B cell (primary cell): ENCODE measurements around the gene PLCD3. TPM values are rescaled to one million over a fixed set of nuclear protein-coding genes. Genes with fewer than 3 reads are reported as not detected.

Source experiments
- ATAC-seq: fragments of 200-7000 bp; cut with Tn5 transposase; one replicate; pipeline ENCODE4 v1.10.0; 2021; ENCODE audit warnings: low read depth, mild to moderate bottlenecking, moderate number of reproducible peaks, moderate library complexity
- CTCF ChIA-PET: fragments of 350-600 bp; sonication (Branson Sonifier 250); formaldehyde crosslinking; loops from one replicate; lab custom pipeline; 2021; ENCODE audit warnings: antibody characterized with exemption, inconsistent platforms; lab: Charles Lee
- POLR2A ChIA-PET: fragments of 350-600 bp; sonication (Branson Sonifier 250); formaldehyde crosslinking; loops from one replicate; lab custom pipeline; 2021; ENCODE audit warnings: antibody characterized with exemption; lab: Charles Lee
- DNase-seq: peaks from one replicate; pipeline ENCODE4 v3.0.0; 2013
- H2AFZ ChIP-seq: 2 replicates; pipeline ENCODE4 v1.6.1; 2012; ENCODE audit warnings: mild to moderate bottlenecking, low read depth, low read length; ENCODE audit not compliant: insufficient read depth, poor library complexity, severe bottlenecking
- H3K27ac ChIP-seq, 2 donors: 1 replicate in 1 of 2; 2 replicates in 1 of 2; pipeline ENCODE4 v1.5.1; 2012 to 2013; ENCODE audit warnings: low read length in 2 of 2, mild to moderate bottlenecking in 2 of 2, moderate library complexity in 1 of 2
- H3K27me3 ChIP-seq, 4 experiments: fragments of 200-600 bp in 1 of 4; sonication (generic) in 1 of 4; replicated peaks in 1 of 4; 1 replicate in 2 of 4; 2 replicates in 2 of 4; pipeline versions ENCODE4 v1.6.1 to v1.7.0; 2013 to 2016; ENCODE audit warnings: low read length in 3 of 4, mild to moderate bottlenecking in 2 of 4, mixed read lengths in 1 of 4, moderate library complexity in 1 of 4; ENCODE audit not compliant: insufficient read depth in 4 of 4, control insufficient read depth in 3 of 4; ENCODE audit errors: control extremely low read depth in 1 of 4
- H3K36me3 ChIP-seq, 2 experiments: replicated peaks in 1 of 2; 1 replicate in 1 of 2; 2 replicates in 1 of 2; pipeline versions ENCODE4 v1.6.1 to v1.7.1; 2013; ENCODE audit warnings: low read length in 1 of 2; ENCODE audit not compliant: insufficient read depth in 2 of 2, control insufficient read depth in 1 of 2; ENCODE audit errors: control extremely low read depth in 1 of 2, extremely low read depth in 1 of 2
- H3K4me1 ChIP-seq, 2 donors: fragments of 200-600 bp in 1 of 2; sonication (generic) in 1 of 2; 1 replicate in 1 of 2; 2 replicates in 1 of 2; pipeline versions ENCODE4 v1.5.1 to v1.6.1; 2013 to 2017; ENCODE audit warnings: low read length in 2 of 2; ENCODE audit not compliant: control insufficient read depth in 2 of 2, insufficient read depth in 2 of 2
- H3K4me2 ChIP-seq: replicated peaks from 2 replicates; pipeline ENCODE3; 2012; ENCODE audit warnings: mild to moderate bottlenecking, low read depth, low read length; ENCODE audit not compliant: poor library complexity, severe bottlenecking
- H3K4me3 ChIP-seq, 5 experiments: fragments of 200-600 bp in 1 of 5; sonication (generic) in 1 of 5; 1 replicate in 3 of 5; 2 replicates in 2 of 5; pipeline versions ENCODE4 v1.5.1 to v1.7.0; 2011 to 2016; ENCODE audit warnings: low read length in 4 of 5, mild to moderate bottlenecking in 4 of 5, low read depth in 2 of 5, control low read depth in 1 of 5, moderate library complexity in 1 of 5; ENCODE audit not compliant: insufficient read depth in 1 of 5; ENCODE audit errors: control extremely low read depth in 1 of 5, extremely low read depth in 1 of 5
- H3K79me2 ChIP-seq: fragments of 200-600 bp; sonication (generic); one replicate; pipeline ENCODE4 v1.6.0; 2016; ENCODE audit warnings: low read length; ENCODE audit not compliant: control insufficient read depth, insufficient read depth
- H3K9ac ChIP-seq: fragments of 200-600 bp; sonication (generic); 2 replicates; pipeline ENCODE4 v1.6.1; 2017; ENCODE audit warnings: mild to moderate bottlenecking, low read length, moderate library complexity
- H3K9me3 ChIP-seq, 3 donors: one replicate each; pipeline versions ENCODE4 v1.6.1 to v1.7.1; 2013; ENCODE audit warnings: low read length in 2 of 3; ENCODE audit not compliant: control insufficient read depth in 2 of 3, insufficient read depth in 1 of 3; ENCODE audit errors: control extremely low read depth in 1 of 3
- H4K20me1 ChIP-seq: 2 replicates; pipeline ENCODE4 v1.6.0; 2012; ENCODE audit warnings: mild to moderate bottlenecking, low read length; ENCODE audit not compliant: insufficient read depth, control insufficient read depth, poor library complexity, severe bottlenecking
- H3K27ac Mint-ChIP-seq: one replicate; pipeline ENCODE4 v1.8.0; 2021; ENCODE audit warnings: mixed read lengths
- H3K27me3 Mint-ChIP-seq: one replicate; pipeline ENCODE4 v1.8.0; 2021; ENCODE audit warnings: mixed read lengths
- H3K4me1 Mint-ChIP-seq: one replicate; pipeline ENCODE4 v1.8.0; 2021; ENCODE audit warnings: mixed read lengths
- H3K4me3 Mint-ChIP-seq: one replicate; pipeline ENCODE4 v1.8.0; 2021; ENCODE audit warnings: mixed read lengths
- H3K9me3 Mint-ChIP-seq: one replicate; pipeline ENCODE4 v1.8.0; 2022; ENCODE audit warnings: mixed read lengths; ENCODE audit not compliant: insufficient read depth
- CTCF ChIP-seq: fragments of 200-600 bp; IDR thresholded peaks from one replicate; pipeline ENCODE4 v1.8.0; 2022; ENCODE audit warnings: antibody characterized with exemption, mild to moderate bottlenecking
- EZH2 ChIP-seq: IDR thresholded peaks from 2 replicates; pipeline ENCODE4 v1.6.1; 2012; ENCODE audit warnings: borderline replicate concordance, low read depth, mild to moderate bottlenecking, moderate library complexity, low read length; ENCODE audit not compliant: insufficient read depth, poor library complexity, severe bottlenecking
- WGBS: methylation state at CpG from one replicate; pipeline ENCODE4 v1.1.5; 2013; ENCODE audit warnings: missing lambda C conversion rate; ENCODE audit not compliant: insufficient coverage; 5-methylcytosine and 5-hydroxymethylcytosine counted together
- intact Hi-C: fragments of 100-400 bp; cut with micrococcal nuclease; formaldehyde crosslinking; loops from one replicate; pipeline ENCODE4 v1.10.0; 2022
- polyA plus RNA-seq: library from polyadenylated mRNA; depleted of rRNA; stranded (reverse); fragments of >200 nt; gene quantifications from 2 replicates; pipeline ENCODE4 v1.2.3, GENCODE V29; 2012
- total RNA-seq, 2 donors: library from RNA; stranded (reverse); fragments of 120-200 nt in 1 of 2; gene quantifications; 1 replicate in 1 of 2; 2 replicates in 1 of 2; pipeline versions ENCODE4 v1.2.3 to v1.2.4, GENCODE V29; 2013 to 2022

PLCD3 gene
- total and polyA plus RNA-seq, 2 donors (not counting 1 experiment from before 2014, with no cell fraction given), result 0.54 to 2.2 TPM

DNA sequence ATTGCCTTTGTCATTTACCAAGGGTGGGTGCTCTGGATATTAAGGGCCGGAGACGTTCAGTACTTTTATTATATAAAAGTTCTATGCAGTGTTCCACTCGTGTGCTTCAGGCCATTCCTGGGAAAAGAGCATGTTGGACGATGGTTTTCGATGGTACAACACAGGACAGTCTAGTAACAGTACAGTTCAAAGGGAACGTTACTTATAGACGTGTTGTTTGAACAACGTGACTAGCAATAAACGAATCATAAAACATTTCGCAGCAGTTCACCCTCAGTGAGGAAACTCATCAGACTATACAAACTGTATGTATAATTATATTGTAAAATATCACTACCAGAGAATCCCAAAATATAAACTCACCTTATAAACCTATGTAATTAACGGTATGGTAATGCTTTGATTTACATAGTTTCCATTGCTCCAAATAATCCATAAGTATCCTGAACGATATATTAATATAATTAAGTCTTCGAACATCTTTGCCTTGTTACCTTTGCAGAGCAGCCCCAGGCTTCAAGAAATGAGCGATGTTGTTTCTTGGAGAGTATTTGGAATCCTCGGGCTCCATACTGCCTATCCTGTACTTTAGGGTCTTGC lies 70.6 kb downstream of the PLCD3 start:
- Mint-ChIP-seq H3K4me3 (peak overlapping the region; percentile 99), H3K27me3 (no peaks in the 10 kb centered on the region), H3K4me1 (peaks cover 41% of the 10 kb centered on the region), H3K27ac (peak overlapping the region; percentile 100), H3K9me3 (no peaks in the 10 kb centered on the region)
- Histone ChIP-seq H3K9ac (peak overlapping the region; percentile 89), H3K27me3 (no peaks in the 10 kb centered on the region), H3K9me3 (no peaks in the 10 kb centered on the region), H3K4me2 (peak overlapping the region; percentile 89), H3K4me1 (peaks cover 29 to 42% of the 10 kb centered on the region in 2 donors), H3K4me3 (peak overlapping the region; percentile 62 to 98 (median 96)), H3K27ac (peak overlapping the region; percentile 67 to 87), H3K79me2 (peaks cover 89% of the 10 kb centered on the region), H2AFZ (peak overlapping the region; percentile 96), H4K20me1 (peaks cover 45% of the 10 kb centered on the region), H3K36me3 (no peaks in the 10 kb centered on the region)
- TF ChIP-seq EZH2, result no peak
- TF ChIP-seq CTCF, result no peak
- ChIA-PET CTCF (interaction anchor here (0.5 to 1.9 kb wide), 7 partner anchors 10 to 1105 kb away, joined by 3 to 6 read pairs (median 3); partner anchors contain the start of genes ACBD4, DCAKD and HEXIM1), POLR2A (interaction anchor here (0.5 to 1.9 kb wide), 9 partner anchors 10 to 1700 kb away, joined by 3 to 9 read pairs (median 4); partner anchors contain the start of genes ACBD4, EFTUD2 and HEXIM2)
- WGBS, result no CpG with 5 or more reads among the region's 15 CpGs
- ATAC-seq, result no peak
- intact Hi-C loops, result loop anchor here (1.0 to 10.0 kb wide), 9 partner anchors 10 to 1133 kb away; partner anchors contain the start of genes ACBD4, C1QL1, DCAKD and EFTUD2
- DNase-seq, result no peak
